Kasumi-1 (cell line): ENCODE results near the gene DNAH14.
"Not testable (repeated sequence)": the region's sequence is repeated elsewhere in the genome, so short reads cannot be mapped to it uniquely, and the experiment has no call there.

Source experiments
- DNase-seq, 2 experiments: peaks; one replicate each; lab custom pipeline; 2025; lab: John Stamatoyannopoulos, UW

DNAH14 gene

DNA sequence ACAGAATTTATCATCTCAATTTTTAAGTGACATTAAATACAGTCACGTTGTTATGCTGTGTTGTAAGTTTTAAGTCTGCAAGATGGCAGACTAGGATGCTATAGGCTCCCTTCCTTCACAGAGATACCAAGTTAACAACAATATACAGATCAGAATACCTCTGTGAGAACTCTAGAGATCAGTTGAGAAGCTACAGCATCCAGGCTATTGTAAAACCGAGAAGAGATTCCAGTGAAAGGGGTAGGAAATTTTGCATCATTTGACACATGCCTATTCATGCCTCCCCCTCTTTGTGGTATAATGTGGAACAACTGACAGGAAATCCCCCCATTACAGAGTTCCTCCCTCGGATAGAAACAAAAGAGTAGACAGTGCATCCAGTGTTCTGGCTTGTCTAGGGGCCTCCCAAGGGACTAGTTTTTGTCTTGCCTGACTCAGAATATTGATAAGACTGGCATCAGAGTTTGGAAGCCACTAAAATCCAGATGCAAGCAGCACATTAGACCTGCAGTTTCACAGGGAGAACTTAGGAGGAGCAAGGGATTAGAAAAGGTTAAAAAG, 417.7 kb downstream of the DNAH14 start:
- peak; percentile 96 to 98 for DNase-seq

- DNase-seq: no peak
These were observed 418.9 kb downstream of the DNAH14 start for GRCh38 chr1:225348400-225348799.

DNA sequence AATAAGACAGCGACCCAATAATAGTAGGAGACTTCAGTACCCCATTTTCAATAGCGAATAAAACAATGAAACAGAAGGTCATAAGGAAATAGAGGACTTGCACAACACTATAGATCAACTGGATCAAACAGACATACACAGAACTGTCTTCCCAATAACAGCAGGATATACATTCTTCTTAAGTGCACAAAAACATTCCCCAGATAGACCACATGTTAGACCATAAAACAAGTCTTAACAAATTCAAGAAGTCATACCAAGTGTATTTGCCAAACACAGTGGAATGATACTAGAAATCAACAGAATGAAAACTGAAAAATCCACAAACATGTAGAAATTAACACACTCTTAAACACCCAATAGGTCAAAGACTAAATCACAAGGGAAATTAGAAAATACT, 420.4 kb downstream of the DNAH14 start:
- no peak for DNase-seq

- DNase-seq: no peak
These were observed 421.4 kb downstream of the DNAH14 start for GRCh38 chr1:225350872-225351271.

GRCh38 chr1:225354906-225355305, 425.4 kb downstream of the DNAH14 start:
- DNase-seq: no peak

GRCh38 chr1:225355863-225356262, 426.4 kb downstream of the DNAH14 start:
- DNase-seq: no peak

DNA sequence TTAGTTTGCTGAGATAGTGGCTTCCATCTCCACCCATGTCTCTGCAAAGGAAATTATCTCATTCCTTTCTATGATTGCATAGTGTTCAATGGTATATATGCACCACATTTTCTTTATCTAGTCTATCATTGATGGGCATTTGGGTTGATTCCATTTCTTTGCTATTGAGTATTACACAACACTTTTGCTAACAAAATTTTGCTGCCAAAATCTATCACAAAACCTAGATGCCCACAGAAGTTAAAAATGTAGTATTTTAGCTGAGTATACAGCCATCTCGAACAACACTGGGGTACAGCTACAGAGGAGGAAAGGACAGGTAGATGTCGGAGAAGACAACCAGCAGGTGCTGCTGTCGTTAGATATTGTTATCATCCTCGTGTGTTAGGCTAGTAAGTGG, 430.6 kb downstream of the DNAH14 start:
- DNase-seq: no peak

GRCh38 chr1:225361176-225361575, 431.7 kb downstream of the DNAH14 start:
- DNase-seq: no peak

- DNase-seq: no peak
These were observed 433.3 kb downstream of the DNAH14 start for GRCh38 chr1:225362805-225363204.

- no peak for DNase-seq
These were observed 435.0 kb downstream of the DNAH14 start for GRCh38 chr1:225364439-225364838.

DNA sequence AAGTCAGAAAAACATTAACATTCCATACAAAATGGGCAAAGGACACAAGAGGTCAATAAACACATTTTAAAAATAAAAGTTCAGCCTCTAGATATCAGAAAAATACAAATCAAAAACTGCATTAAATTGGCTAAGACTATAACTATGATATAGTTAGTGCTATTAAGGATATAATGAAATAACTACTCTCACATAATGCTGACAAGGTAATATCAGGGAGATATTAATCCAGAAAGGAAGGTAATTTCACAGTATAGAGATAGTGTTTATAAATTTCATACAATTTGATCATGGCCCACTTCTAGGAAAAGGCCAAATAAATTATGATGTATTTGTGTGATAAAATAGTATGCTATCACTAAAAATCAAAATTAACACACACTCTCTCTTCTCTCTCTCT, 436.5 kb downstream of the DNAH14 start:
- no peak for DNase-seq

- DNase-seq: no peak
These were observed 437.1 kb downstream of the DNAH14 start for GRCh38 chr1:225366552-225366951.

DNA sequence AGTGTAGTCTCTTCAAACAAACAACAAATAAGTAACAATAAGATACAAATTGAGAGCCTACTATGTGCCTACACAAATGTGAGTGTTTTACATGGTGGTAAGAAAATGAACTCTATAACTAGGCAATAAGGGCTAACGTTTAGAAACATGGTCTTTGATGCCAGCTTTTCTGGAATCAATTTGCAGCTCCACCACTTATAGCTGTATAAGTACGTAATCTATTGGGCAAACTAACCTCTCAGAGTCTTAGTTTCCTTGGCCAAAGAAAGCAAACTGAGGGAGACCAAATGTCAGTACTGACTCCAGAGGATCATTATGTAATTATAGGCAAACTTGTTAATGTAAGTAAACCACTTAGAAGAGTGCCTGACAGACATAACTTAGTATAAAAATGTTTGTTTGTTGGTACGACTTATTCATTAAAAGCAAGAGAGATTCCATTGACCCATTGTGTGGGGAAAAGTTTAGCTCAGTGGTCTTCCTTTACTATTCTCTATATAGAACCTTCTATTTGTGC, 438.6 kb downstream of the DNAH14 start:
- DNase-seq: no peak

DNA sequence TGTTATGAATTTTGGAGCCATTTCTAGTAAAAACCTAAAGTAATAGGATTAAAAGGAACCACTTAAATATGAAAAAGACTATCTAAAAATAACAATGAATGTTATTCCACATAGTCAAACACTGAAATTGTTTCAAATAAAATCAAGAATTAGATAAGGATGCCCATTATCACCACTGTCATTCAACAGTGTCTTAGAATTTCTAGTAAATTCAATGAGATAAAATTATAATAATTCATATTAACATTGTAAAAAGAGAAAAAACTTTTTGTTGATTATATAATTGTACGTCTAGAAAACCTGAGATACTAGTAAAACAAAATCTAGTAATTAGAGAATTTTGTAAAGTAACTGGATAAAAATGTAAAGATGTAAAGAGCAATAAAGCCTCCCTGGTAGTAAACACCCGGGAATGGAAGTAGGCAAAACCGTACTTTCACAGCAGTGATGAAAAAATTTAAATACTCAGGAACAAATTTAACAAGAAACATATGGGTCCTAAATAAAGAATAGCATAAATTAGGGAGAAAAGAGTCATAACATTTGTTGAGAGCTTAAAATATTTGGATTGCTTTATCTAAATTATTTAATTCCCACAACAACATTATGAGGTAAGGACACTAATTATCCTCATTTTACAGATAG, 442.0 kb downstream of the DNAH14 start:
- no peak for DNase-seq

DNA sequence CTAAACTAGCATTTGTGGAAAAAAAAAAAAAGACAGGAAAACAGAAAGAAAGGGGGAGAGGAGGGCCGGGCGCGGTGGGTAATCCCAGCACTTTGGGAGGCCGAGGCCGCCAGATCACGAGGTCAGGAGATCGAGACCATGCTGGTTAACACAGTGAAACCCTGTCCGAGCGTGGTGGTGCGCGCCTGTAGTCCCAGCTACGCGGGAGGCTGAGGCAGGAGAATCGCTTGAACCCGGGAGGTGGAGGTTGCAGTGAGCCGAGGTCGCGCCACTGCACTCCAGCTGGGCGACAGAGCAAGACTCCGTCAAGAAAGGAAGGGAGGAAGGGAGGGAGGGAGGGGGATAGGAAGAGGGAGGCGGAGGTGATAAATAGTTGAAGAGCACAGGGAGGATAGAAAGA, 443.7 kb downstream of the DNAH14 start:
- no peak for DNase-seq

- DNase-seq: no peak
These were observed 445.5 kb downstream of the DNAH14 start for GRCh38 chr1:225374996-225375395.

DNA sequence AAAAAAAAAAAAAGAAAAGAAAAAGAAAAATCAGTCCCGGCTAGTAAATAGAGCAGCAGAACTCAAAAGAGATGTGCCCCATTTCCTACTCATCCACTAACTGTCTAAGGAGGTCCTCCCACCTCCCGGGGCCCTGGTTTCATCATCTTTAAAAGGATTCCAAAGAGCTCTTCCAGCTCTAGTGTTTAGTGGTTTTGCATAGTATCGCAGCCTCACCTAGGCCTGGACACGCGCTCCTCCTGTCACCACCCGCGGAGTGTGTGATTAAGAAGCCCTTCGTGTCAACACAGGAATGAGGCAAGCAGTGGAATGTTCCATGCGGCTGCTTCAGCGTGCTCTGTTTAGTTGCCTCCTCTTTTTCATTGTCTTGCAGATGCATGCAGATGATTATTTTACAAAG, 449.4 kb downstream of the DNAH14 start:
- DNase-seq: no peak

DNA sequence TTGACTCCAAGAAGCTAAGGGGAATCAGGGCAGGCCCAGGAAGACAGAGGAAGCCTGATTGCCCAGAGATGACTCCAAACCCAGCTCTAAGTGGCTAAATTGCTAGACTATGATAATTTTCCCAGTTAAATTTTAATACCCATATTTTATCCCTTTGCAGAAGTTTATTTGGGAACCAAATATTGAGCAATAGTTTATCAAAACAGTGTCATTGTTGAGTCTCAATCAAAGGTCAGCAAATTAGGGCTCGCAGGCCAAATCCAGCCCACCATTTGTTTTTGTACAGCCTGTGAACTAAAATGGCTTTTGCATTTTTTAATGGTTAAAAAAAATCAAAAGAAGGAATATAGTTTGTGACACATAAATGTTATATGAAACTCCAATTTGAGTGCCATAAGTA, 451.2 kb downstream of the DNAH14 start:
- no peak for DNase-seq

- DNase-seq: not testable (repeated sequence)
These were observed 457.4 kb downstream of the DNAH14 start for GRCh38 chr1:225386860-225387259.

DNA sequence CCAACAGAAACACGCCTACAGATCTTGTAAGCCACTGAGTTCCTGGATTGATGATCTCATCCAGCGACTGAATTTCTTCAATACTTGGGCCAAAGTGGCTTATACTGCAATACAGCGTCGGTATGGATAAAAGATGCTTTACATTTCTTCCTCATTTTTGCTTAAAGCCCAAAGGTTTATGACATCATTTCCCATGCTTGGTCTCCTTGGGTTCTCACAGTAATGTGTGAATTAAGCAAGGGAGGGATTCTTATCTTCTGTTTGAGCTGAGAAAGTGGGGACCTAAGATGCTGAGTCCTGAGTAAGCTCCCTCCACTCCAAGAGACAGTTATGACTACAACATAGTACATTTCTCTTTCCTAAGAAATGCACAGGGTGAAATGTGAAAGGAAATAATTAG, 458.9 kb downstream of the DNAH14 start:
- no peak for DNase-seq

DNA sequence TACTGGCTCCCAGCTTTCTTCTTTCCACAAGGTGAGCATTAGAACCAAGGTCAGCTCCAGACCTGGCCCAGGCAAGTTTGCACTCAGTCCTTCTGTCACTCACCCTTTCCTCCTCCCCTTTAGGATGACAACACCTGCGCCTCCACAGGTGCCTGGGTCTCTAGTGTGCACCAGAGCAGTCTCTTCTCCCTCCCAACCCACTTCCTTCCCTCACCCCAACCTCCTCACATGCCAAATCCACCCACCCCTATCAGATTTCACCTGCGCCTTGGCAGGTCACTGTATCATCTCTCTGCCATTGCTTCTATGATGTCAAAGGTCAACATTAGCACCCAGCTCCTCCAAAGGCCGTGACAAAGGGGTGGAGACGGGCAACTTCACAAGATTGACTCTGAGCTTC, 460.4 kb downstream of the DNAH14 start:
- no peak for DNase-seq

DNA sequence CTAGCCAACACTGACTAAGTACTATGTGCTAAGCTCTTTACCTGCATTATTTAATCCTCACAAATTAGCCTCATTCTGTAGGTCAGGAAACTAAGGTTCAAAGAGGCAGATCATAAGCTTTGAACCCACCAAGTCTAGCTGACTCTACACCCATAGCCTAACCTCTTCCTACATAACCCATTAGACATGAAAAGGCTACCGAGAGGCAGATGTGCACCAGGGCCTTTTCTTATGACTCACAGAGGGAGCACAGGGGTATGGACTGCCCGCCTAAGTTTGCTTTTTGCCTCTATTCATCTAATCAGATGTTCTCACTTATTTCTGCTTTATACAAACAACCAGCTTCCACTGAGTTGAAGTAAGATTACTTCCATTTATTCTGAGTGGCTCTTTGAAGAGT, 466.9 kb downstream of the DNAH14 start:
- no peak for DNase-seq

GRCh38 chr1:225400968-225401367, 471.5 kb downstream of the DNAH14 start:
- DNase-seq: no peak
